GM12878 (cell line): ENCODE data around the gene TOMM20. TPM values are rescaled to one million over a fixed set of nuclear protein-coding genes. Genes with fewer than 3 reads are reported as not detected.
"Not testable (repeated sequence)": the region's sequence is repeated elsewhere in the genome, so short reads cannot be mapped to it uniquely, and the experiment has no call there.

ENCODE experiments used
- ATAC-seq: fragments of 200-7000 bp; cut with Tn5 transposase; 3 replicates; pipeline ENCODE4 v1.9.1; 2020; ENCODE audit warnings: mild to moderate bottlenecking, moderate library complexity
- BruUV-seq: library from RNA; stranded (reverse); fragments of 400-500 nt; replicated peaks from 2 replicates; lab custom pipeline; 2021; lab: Mats Ljungman, UMichigan
- CTCF ChIA-PET: fragments of 300-600 bp; sonication (Branson Sonifier 250); formaldehyde crosslinking; extraction: SDS; loops from one replicate; lab custom pipeline; 2021; ENCODE audit warnings: inconsistent platforms; lab: Yijun Ruan, JAX
- POLR2A ChIA-PET: fragments of 350-600 bp; formaldehyde crosslinking; extraction: SDS; loops from one replicate; lab custom pipeline; 2021; ENCODE audit warnings: inconsistent platforms; lab: Charles Lee
- RAD21 ChIA-PET: fragments of 300-600 bp; sonication (Branson Sonifier 250); formaldehyde crosslinking; loops from one replicate; lab custom pipeline; 2023; ENCODE audit warnings: antibody characterized with exemption; ENCODE audit not compliant: unreplicated experiment; lab: Charles Lee
- SMC1A ChIA-PET: fragments of 300-600 bp; sonication (Branson Sonifier 250); formaldehyde crosslinking; loops from one replicate; lab custom pipeline; 2023; ENCODE audit not compliant: unreplicated experiment, uncharacterized antibody; lab: Charles Lee
- DNase-seq: peaks from one replicate; pipeline ENCODE4 v3.0.0-alpha.2; 2011; ENCODE audit warnings: low read depth, low spot score
- FAIRE-seq: peaks from 3 replicates; lab custom pipeline; 2011; peaks lifted over from hg19 to GRCh38; lab: Jason Lieb, UNC
- H2AFZ ChIP-seq: 2 replicates; pipeline ENCODE4 v1.6.0; 2011; ENCODE audit warnings: low read depth, low read length, control low read depth; ENCODE audit not compliant: control insufficient read depth
- H3K27ac ChIP-seq: 2 replicates; pipeline ENCODE4 v1.5.1; 2011; ENCODE audit warnings: control low read depth; ENCODE audit not compliant: control insufficient read depth, insufficient read depth
- H3K27me3 ChIP-seq, 2 experiments: replicated peaks in 1 of 2; 2 replicates each; pipeline versions ENCODE4 v1.6.0 to v1.6.1; 2011; ENCODE audit warnings: low read length in 1 of 2; ENCODE audit not compliant: control insufficient read depth in 2 of 2, insufficient read depth in 2 of 2
- H3K36me3 ChIP-seq, 2 experiments: 2 replicates each; pipeline ENCODE4 v1.5.1; 2011; ENCODE audit warnings: low read length in 1 of 2; ENCODE audit not compliant: control insufficient read depth in 2 of 2, insufficient read depth in 2 of 2
- H3K4me1 ChIP-seq: 2 replicates; pipeline ENCODE4 v1.6.1; 2011; ENCODE audit warnings: mild to moderate bottlenecking, low read length, moderate library complexity, mixed read lengths; ENCODE audit not compliant: control insufficient read depth, insufficient read depth
- H3K4me2 ChIP-seq: 2 replicates; pipeline ENCODE4 v1.6.0; 2011; ENCODE audit warnings: control low read depth; ENCODE audit not compliant: control insufficient read depth, insufficient read depth
- H3K4me3 ChIP-seq: fragments of 200-600 bp; sonication (generic); 2 replicates; pipeline ENCODE4 v1.5.1; 2016
- H3K79me2 ChIP-seq: 2 replicates; pipeline ENCODE4 v1.6.0; 2011; ENCODE audit warnings: low read length; ENCODE audit not compliant: control insufficient read depth, insufficient read depth
- H3K9ac ChIP-seq: 2 replicates; pipeline ENCODE4 v1.8.0; 2011; ENCODE audit warnings: low read length, control low read depth, mixed read lengths; ENCODE audit not compliant: control insufficient read depth, insufficient read depth
- H3K9me3 ChIP-seq: replicated peaks from 3 replicates; pipeline ENCODE4 v1.5.1; 2011; ENCODE audit warnings: mild to moderate bottlenecking, low read length; ENCODE audit not compliant: control insufficient read depth, insufficient read depth
- H4K20me1 ChIP-seq: 2 replicates; pipeline ENCODE4 v1.6.0; 2011; ENCODE audit not compliant: control insufficient read depth, insufficient read depth
- CHD4 ChIP-seq: fragments of 200-600 bp; sonication (generic); IDR thresholded peaks from 2 replicates; pipeline ENCODE4 v1.6.1; 2016; ENCODE audit warnings: mild to moderate bottlenecking
- ETV6 ChIP-seq, 2 experiments: fragments of 450-650 bp in 1 of 2; IDR thresholded peaks in 1 of 2; conservative IDR thresholded peaks in 1 of 2; 2 replicates each; pipeline ENCODE4 v1.6.1; 2014; ENCODE audit warnings: antibody characterized with exemption in 1 of 2, borderline replicate concordance in 1 of 2, low read depth in 1 of 2, mild to moderate bottlenecking in 1 of 2, moderate library complexity in 1 of 2
- MTA2 ChIP-seq: fragments of 450-650 bp; IDR thresholded peaks from 2 replicates; pipeline ENCODE4 v1.6.1; 2016; ENCODE audit warnings: low read depth, mild to moderate bottlenecking, moderate library complexity
- SIN3A ChIP-seq: IDR thresholded peaks from 2 replicates; pipeline ENCODE4 v1.6.1; 2012; ENCODE audit warnings: low read depth, low read length, improper control_type of control experiment
- WGBS: methylation state at CpG from one replicate; pipeline ENCODE4 v1.1.6; 2016; ENCODE audit warnings: low lambda C conversion rate; ENCODE audit not compliant: insufficient replicate concordance, insufficient coverage; ENCODE audit errors: missing lambda C conversion rate; 5-methylcytosine and 5-hydroxymethylcytosine counted together
- in situ Hi-C: fragments of 300-500 bp; cut with MboI; formaldehyde crosslinking; loops from 9 replicates; pipeline ENCODE4 v1.14.3; 2018; ENCODE audit warnings: mixed read lengths
- intact Hi-C: fragments of 100-400 bp; cut with micrococcal nuclease; formaldehyde crosslinking; loops from one replicate; pipeline ENCODE4 v1.14.2; 2022; ENCODE audit not compliant: unreplicated experiment
- polyA plus RNA-seq, 11 experiments: library from polyadenylated mRNA; depleted of rRNA in 4 of 11; unstranded in 6 of 11; stranded (reverse) in 5 of 11; fragments of >200 nt; fragmentation: Nextera tagmentation in 4 of 11; fragmentation: Illumina TruSeq in 1 of 11; extraction: Ambion mirVana in 4 of 11; extraction: Trizol in 1 of 11; gene quantifications; 1 replicate in 1 of 11; 2 replicates in 10 of 11; pipeline versions ENCODE4 v1.2.1 to v1.2.3, GENCODE V29; 2011 to 2016; ENCODE audit warnings: inconsistent platforms in 2 of 11, missing spikeins in 2 of 11, low read depth in 1 of 11
- total RNA-seq, 4 experiments: library from RNA; depleted of rRNA in 3 of 4; stranded (reverse); fragments of >200 nt in 3 of 4; fragmentation: Illumina TruSeq in 1 of 4; extraction: Trizol in 1 of 4; gene quantifications; 2 replicates each; pipeline versions ENCODE4 v1.2.1 to v1.2.3, GENCODE V29; 2013 to 2021
- TF ChIP-seq, protein P1 (sequence below): fragments of 450-650 bp; IDR thresholded peaks from 2 replicates; pipeline ENCODE4 v1.6.1; 2017; ENCODE audit warnings: mild to moderate bottlenecking, low read depth, inconsistent platforms; ENCODE audit not compliant: poor library complexity, severe bottlenecking
- TF ChIP-seq, protein P2 (sequence below): IDR thresholded peaks from 2 replicates; pipeline ENCODE4 v1.6.1; 2012; ENCODE audit warnings: low read depth, low read length, improper control_type of control experiment
- TF ChIP-seq, protein P3 (sequence below): fragments of 450-650 bp; IDR thresholded peaks from 2 replicates; pipeline ENCODE4 v1.6.1; 2016; ENCODE audit warnings: mild to moderate bottlenecking

Gene TOMM20
- total and polyA plus RNA-seq, 10 of the 15 experiments (the other 5 are each of a cell fraction or from before 2014, with no cell fraction given) = 39.8 to 138 (median 70.1) TPM

DNA sequence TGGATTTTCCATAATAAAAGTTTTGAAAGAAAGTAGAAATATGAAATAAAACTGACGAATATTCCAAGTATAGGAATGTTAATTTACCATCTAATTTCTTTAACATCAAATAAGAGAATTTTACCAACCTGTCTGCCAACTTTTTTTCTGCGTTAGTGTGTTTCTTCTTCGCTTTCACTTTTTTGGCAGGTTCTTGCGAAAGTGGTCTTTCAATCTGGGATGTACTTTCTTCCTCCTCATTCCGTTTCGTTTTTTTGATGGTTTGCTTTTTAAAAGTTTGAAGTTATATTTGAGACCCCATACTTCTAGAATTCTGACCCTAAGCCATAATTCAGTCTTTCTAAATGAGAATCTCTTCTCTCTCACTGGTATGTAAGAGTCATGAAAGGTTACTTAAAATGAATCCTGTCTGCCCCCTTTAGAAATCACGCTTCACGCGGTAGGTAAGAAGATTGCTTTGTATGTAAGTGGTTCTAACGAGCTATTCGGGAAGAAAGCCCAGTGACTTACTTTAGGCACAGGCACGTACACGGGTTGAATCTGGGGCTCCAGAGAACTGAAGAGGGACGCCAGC lies 31.8 kb upstream of the TOMM20 start (continued):
- TF ChIP-seq SIN3A = peak; percentile 87; the same call in 1 of the 2 replicates
- 0 out of 4 replicates have a peak, but pooled peaks of 1 of the 2 experiments have one; percentile 33 for TF ChIP-seq ETV6 (conservative IDR thresholded peaks at IDR 0.05 in 1 of 2, IDR thresholded peaks at IDR 0.05 in 1 of 2; ENCODE audit: borderline replicate concordance in 1 of 2, low read depth in 1 of 2)
- TF ChIP-seq, protein P1, sequence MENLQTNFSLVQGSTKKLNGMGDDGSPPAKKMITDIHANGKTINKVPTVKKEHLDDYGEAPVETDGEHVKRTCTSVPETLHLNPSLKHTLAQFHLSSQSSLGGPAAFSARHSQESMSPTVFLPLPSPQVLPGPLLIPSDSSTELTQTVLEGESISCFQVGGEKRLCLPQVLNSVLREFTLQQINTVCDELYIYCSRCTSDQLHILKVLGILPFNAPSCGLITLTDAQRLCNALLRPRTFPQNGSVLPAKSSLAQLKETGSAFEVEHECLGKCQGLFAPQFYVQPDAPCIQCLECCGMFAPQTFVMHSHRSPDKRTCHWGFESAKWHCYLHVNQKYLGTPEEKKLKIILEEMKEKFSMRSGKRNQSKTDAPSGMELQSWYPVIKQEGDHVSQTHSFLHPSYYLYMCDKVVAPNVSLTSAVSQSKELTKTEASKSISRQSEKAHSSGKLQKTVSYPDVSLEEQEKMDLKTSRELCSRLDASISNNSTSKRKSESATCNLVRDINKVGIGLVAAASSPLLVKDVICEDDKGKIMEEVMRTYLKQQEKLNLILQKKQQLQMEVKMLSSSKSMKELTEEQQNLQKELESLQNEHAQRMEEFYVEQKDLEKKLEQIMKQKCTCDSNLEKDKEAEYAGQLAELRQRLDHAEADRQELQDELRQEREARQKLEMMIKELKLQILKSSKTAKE = peak; percentile 35
- TF ChIP-seq, protein P2, sequence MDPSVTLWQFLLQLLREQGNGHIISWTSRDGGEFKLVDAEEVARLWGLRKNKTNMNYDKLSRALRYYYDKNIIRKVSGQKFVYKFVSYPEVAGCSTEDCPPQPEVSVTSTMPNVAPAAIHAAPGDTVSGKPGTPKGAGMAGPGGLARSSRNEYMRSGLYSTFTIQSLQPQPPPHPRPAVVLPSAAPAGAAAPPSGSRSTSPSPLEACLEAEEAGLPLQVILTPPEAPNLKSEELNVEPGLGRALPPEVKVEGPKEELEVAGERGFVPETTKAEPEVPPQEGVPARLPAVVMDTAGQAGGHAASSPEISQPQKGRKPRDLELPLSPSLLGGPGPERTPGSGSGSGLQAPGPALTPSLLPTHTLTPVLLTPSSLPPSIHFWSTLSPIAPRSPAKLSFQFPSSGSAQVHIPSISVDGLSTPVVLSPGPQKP = no peak
- TF ChIP-seq CHD4 = no peak
- 0 out of 2 replicates have a peak, but pooled peaks have one; percentile 10 for TF ChIP-seq MTA2

DNA sequence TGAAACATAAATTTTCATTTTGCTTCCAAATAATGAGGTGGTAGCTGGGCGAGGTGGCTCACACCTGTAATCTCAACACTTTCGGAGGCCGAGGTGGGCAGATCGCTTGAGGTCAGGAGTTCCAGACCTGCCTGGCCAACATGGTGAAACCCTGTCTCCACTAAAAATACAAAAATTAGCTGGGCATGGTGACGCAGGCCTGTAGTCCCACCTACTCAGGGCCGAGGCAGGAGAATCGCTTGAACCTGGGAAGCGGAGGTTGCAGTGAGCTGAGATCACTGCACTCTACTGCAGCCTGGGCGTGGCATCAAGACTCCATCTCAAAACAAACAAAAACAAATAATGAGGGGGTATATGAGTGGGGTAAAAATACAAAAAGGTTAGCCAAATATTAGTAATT lies 31.3 kb upstream of the TOMM20 start:
- in situ Hi-C loops, H3K4me1 ChIP-seq, BruUV-seq, H3K27me3 ChIP-seq, H4K20me1 ChIP-seq, H2AFZ ChIP-seq, H3K9me3 ChIP-seq, DNase-seq, H3K27ac ChIP-seq, FAIRE-seq: not testable (repeated sequence)
- WGBS = 72% methylated on average over 9 of the region's 9 CpGs
- Histone ChIP-seq H3K4me3 (peak overlapping the region; percentile 82), H3K4me2 (peak overlapping the region; percentile 76), H3K79me2 (peaks cover 32% of the 10 kb centered on the region), H3K9ac (peak overlapping the region; percentile 97; the same call in 1 of the 2 replicates), H3K36me3 (peaks cover 0 to 19% of the 10 kb centered on the region in 2 experiments; a peak in 2 of 4 replicates)
- TF ChIP-seq, protein P3, sequence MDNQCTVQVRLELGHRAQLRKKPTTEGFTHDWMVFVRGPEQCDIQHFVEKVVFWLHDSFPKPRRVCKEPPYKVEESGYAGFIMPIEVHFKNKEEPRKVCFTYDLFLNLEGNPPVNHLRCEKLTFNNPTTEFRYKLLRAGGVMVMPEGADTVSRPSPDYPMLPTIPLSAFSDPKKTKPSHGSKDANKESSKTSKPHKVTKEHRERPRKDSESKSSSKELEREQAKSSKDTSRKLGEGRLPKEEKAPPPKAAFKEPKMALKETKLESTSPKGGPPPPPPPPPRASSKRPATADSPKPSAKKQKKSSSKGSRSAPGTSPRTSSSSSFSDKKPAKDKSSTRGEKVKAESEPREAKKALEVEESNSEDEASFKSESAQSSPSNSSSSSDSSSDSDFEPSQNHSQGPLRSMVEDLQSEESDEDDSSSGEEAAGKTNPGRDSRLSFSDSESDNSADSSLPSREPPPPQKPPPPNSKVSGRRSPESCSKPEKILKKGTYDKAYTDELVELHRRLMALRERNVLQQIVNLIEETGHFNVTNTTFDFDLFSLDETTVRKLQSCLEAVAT = peak; percentile 84; the same call in 1 of the 2 replicates
- CTCF ChIA-PET = interaction anchor here (0.9 to 2.8 kb wide), 5 partner anchors 36 to 256 kb away, joined by 3 to 18 read pairs (median 5); no protein-coding TSS in a partner anchor
- POLR2A ChIA-PET = interaction anchor here (0.6 to 2.0 kb wide), 6 partner anchors 9 to 720 kb away, joined by 3 to 12 read pairs (median 4); partner anchors contain the start of gene ARID4B
- intact Hi-C loops = loop anchor here (2.0 kb wide), 1 partner anchor 31 kb away; the partner anchor contains the start of gene TOMM20
- RAD21 ChIA-PET = interaction anchor here (1.7 to 2.6 kb wide), 2 partner anchors 38 to 257 kb away, joined by 4 to 11 read pairs; no protein-coding TSS in a partner anchor
- SMC1A ChIA-PET = interaction anchor here (1.2 to 2.9 kb wide), 5 partner anchors 9 to 256 kb away, joined by 4 to 15 read pairs (median 10); no protein-coding TSS in a partner anchor
- ATAC-seq = 0 out of 3 replicates have a peak, but pooled peaks have one; percentile 4
